Effector CD8-positive, alpha-beta T cell (primary cell): ENCODE results near the gene YKT6.
"Not testable (repeated sequence)": the region's sequence is repeated elsewhere in the genome, so short reads cannot be mapped to it uniquely, and the experiment has no call there.

ENCODE experiments used
- DNase-seq: peaks from one replicate; lab custom pipeline; 2025; lab: John Stamatoyannopoulos, UW

YKT6 gene

DNA sequence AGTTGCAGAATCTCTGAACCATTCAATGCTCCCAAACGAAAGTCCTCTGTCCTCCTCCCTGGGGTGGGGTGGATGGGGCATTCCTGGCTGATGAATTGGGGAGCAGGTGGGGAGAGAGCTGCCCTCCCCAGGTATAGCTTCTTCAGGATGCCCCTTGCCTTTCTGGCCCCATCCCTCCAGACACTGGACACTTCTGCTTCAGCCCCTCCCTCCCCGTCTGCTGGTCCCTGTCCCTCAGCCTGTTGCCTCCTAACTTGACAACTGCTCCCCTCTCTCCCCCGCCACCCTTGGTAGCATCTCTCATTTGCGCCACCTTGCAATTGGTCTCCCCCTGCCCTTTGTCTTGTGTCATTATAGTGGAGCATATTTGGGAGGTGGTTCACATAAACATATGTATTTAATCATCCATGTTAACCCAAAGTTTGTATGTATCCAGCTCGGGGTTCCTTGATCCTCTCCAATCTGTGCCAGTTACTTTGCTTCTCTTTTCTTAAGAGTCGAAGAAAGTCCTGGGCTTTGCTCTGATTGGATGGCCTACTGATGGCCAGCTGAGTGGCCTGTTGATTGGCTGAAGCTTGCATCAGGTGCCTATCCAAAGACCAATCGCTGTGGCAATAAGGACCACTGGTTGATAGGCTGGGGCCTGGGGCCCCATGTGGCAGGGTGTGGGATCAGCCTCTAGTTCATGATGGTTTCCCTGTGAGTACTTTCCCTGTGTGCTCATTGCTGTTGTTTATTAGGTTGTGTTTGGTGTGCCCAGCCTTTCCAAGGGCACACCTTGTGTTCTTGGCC lies 7.6 kb upstream of the YKT6 start:
- no peak for DNase-seq

DNA sequence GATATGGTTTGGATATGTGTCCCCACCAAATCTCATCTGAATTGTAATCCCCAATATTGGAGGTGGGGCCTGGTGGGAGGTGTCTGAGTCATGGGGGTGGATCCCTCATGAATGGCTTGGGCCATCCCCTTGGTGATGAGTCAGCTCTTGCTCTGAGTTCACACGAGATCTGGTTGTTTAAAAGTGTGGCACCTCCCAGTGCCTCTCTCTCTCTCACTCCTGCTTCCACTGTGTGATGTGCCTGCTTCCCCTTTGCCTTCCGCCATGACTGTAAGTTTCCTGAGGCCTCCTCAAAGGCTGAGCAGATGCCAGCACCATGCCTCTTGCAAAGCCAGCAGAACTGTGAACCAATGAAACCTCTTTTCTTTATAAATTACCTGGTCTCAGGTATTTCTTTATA lies 6.7 kb upstream of the YKT6 start:
- DNase-seq = no peak

DNA sequence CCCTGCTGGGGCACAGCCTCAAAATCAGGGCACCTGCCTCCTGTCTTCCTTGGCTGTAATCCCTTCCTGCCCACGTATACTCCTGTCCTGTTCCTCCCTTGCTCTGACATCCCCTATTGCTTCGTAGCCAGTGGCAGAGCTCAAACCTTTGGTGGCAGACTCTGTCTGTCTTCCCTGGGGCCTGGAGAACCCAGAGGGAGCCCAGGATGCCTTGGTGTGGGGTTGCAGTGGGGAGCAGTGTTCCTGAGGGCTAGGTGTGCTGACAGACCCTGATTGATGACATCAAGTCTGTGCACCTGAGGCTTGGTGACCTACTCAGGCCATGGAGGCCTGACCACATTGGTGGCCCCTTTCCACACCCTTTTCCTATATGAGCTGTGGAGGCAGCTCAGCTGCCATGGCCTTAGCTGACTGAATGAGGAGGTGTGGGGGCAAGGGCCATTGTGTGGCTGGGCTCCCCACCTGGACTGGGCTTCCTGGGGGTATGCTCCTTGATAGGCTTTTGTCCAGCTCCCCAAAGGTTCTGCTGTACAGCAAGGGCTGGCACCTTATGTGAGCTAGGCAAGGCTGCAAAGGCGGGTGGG lies 6.1 kb upstream of the YKT6 start:
- DNase-seq = no peak

DNA sequence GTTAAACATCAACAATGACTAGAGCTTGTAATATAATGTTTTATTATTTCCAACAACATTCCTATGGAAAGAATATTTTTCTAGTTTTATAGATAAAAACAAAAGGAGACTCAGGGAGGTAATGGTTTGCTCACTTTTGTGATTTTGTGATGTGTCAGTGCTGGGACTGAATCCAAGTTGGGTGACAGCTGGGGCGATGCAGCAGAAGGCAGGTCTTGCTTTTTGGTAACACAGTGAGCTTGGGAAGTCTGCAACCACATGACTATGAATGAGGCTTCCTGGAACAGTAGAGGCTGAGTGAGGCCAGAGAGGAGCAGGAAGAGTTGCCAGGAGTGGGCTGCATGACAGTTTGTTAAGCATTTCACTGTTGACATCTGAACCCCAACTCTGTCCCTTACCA lies 4.9 kb upstream of the YKT6 start:
- DNase-seq = no peak

DNA sequence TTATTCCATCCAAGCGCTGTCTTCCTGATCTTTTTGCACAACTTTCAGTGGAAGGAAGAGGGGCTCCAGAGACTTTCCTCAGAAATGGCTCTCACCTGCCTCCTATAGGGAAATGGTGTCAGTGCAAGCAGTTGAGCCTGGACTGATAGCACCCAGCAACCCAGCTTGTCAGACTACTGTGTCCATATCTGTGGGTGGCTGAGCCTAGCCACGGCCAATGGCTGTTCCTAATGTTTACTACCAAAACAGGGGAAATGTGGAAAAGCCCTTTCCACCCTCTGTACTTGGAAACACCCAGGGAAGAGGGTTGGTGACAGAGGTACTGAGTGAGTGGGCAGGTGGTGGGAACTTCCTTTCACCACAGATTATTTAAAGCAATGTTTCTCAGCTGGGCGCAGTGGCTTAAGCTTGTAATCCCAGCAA lies 4.3 kb upstream of the YKT6 start:
- no peak for DNase-seq

- DNase-seq = no peak
These were observed 3.3 kb upstream of the YKT6 start for GRCh38 chr7:44197474-44197873.

DNA sequence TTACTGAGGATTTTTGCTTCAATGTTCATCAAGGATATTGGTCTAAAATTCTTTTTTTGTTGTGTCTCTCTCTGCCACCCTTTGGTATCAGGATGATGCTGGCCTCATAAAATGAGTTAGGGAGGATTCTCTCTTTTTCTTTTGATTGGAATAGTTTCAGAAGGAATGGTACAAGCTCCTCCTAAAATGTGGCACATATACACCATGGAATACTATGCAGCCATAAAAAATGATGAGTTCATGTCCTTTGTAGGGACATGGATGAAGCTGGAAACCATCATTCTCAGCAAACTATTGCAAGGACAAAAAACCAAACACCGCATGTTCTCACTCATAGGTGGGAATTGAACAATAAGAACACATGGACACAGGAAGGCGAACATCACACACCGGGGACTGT lies 615 bp upstream of the YKT6 start:
- not testable (repeated sequence) for DNase-seq

DNA sequence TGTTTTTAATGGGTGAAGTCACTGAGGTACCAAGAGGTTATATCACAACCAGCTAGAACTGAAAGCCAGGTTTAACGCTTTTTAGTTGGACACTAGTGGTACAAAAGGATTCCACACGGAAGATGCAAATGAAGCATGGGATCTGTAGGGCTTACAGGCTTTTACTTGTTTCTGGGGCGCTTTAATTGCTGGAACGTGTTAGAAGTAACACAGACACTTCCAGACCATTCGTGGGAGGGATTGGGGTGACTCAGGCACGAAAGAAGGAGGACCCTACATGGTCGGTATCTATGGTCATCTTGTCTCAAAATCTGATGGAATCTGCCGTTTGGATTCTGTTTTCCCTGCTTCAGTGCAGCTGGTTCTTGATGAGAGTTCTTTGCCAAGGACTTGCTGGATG lies 1.0 kb downstream of the YKT6 start:
- no peak for DNase-seq

DNA sequence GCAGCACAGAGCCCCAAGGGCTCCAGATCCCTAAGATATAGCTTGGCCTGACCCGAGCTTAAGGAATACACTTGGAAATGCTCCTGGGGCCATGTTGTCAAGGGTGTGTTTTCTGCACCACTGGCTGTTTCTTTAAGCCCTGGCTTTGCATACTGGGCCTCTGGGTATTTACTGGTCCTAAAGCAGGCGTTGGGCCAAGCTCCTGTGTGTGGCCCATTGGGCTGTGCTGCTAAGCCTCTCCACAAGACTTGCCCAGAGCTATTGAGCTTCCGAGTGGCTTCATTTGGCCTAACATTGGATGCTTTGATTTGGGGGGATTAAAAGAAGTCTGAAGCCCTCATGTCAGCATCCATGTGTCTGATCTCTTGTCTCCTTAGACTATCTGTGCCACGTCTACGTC lies 5.2 kb downstream of the YKT6 start:
- DNase-seq = no peak

DNA sequence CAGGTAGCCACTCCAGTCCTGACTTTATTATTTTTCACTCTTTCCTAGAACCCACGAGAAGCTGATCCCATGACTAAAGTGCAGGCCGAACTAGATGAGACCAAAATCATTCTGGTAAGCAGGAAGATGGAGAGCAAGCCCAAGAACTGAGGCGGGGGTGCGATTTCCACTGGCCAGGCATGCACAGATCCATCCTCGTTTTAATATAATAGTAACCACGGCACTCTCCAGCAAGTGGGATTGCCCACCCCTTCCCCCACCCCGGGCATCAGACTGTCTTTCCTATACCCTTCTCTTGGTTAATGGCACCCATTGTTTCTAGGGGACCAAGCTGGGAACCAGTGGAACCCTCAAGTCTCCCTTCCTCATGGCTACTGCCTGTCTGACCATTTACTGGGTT lies 7.3 kb downstream of the YKT6 start:
- no peak for DNase-seq

DNA sequence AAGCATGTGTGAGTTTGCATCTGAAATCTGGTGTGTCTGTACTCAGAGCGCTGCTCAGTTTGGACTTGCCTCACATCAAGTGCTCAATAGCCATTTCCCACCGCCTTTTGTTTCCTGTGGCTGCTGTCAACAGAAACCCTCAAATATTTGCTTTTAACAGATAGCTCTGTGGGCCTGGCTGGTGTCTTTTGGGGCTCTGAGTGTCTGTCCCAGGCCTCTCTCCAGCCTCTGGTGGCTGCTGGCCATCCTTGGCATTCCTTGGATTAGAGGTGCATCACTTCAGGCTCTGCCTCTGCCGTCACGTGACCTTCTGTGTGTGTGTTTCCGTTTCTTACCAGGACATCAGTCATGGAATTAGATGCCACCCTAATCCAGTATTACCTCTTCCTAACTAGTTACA lies 9.3 kb downstream of the YKT6 start:
- DNase-seq = no peak

- DNase-seq = no peak
These were observed 10.4 kb downstream of the YKT6 start for GRCh38 chr7:44211126-44211675.

DNA sequence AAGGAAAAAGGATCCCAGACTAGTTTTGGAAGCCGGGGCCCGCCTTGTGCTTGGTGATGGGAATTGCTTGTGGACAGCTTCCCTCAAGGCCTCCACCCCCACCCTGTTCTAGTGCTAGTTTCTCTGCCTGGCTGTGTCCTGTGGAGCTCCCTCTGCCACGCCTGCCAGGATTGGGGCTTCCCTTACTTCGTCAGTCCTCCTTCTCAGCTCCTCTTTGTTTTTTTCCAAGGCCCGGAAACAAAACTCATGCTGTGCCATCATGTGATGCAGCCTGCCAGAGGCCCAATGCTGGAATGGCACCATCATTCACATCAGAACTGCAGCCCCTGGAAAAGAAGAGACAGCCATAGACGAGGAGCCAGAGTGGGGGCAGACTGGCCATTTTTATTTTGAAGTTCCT lies 11.2 kb downstream of the YKT6 start:
- no peak for DNase-seq

DNA sequence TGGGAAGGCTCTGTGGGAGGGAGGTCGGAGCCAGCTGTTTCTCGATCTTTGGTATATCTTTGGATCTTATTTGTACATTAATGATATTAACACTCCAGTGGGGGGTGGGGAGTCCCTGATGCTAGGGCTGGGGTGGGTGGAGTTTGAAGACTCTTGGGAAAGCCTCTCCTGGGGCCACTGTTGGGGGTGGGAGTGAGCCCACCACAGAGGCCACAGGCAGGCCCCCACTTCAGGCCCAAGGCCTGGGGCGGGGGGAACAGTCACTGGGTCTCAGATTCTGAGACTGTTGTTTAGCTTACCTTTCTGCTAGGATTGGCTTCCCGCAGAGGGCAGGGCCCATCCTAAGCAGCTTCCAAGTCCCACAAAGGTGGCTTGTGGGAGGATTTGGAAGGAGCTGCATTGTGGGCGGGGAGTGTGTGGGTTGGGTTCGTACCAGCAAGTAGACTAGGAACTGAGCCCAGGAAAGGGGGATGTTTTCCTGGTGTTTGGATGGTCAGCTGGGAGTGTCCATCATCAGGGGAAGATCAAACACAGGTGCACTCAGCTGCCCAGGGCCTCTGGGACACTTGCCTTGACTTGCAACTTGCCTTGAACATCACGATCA lies 11.9 kb downstream of the YKT6 start:
- no peak for DNase-seq

- no peak for DNase-seq
These were observed 12.6 kb downstream of the YKT6 start for GRCh38 chr7:44213206-44213876.

GRCh38 chr7:44213877-44214388 lies 13.2 kb downstream of the YKT6 start:
- DNase-seq = no peak

GRCh38 chr7:44215531-44215930 lies 14.8 kb downstream of the YKT6 start:
- DNase-seq = no peak

DNA sequence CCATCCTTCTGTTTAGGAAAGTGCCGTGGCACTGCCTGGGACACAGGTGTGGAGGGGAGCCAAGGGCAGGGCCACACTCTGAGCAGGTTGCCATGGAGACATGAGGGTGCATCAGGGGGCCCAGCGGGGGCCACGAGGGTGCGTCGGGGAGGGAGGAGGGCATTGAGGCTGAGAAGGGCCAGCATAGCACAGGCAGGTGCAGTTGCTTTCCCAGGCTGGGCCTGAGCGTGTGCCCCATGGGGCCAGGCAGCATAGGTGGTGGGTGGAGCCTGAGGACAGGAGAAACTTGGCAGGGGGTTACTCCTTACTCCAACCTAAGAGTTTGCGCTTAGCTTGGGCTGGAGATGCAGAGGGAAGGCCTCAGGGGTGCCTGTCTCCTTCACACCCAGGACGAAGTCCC lies 15.2 kb downstream of the YKT6 start:
- DNase-seq = no peak

DNA sequence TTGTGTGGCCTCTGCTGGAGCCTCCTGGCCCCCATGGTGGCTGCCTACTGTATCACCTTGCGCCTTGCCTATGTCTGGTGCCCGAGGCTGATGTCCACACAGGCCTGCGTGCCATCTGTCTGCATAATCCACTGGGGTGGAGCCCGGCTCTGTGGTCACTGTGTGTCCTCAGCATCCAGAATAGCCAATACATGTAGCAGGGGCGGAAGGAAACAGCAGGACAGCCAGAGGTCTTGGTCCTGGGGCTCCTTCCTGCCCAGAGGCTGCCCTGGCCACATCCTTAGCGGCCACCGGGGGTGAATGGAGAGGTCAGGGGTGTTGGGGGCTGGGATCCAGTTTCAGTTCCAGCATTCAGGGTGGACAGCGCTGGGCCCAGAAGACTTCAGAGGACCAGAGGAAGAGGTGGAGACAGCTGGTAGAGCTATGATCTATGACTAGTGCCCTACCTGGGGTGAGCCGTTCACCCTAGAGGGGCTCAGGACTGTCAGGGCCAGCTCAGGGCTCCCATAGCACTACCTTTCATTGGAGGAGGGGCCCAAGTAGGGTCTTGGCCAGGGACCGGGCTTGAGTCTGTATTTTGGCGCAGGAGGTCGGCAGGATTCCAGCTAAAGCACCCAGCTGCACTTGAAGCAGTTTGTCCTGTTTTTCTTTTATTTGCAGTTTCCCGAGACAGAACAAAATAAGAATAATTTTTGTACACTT lies 15.9 kb downstream of the YKT6 start:
- no peak for DNase-seq

GRCh38 chr7:44217223-44217714 lies 16.5 kb downstream of the YKT6 start:
- no peak for DNase-seq

DNA sequence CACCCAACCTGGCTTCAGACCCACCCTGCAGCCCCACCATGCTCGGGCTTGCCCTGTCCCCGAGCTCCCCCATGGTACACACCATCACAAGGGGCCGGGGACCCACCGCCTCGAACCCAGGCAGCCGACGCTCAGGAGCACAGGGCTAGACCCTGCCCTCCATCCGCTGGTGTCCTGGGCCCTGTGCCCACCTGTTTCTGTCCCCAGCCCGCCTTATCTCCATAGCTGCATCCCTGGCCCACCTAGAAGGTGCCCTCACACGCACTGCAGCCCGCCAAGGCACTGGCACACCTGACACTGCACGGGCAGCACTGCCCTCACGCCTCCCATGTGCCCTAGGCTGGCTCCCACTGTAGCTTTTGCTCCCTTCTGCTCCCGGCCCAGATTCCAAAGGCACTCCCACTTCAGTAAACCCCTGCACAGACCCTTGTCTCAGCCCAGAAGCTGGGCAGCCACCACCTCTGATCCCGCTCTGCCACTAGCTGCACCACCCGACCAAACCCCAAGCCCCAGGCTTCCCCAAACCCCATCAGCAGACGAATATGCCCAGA lies 17.1 kb downstream of the YKT6 start:
- no peak for DNase-seq
